Right cardiac atrium (tissue), 5 donors: ENCODE measurements around the gene DUSP8. TPM values are rescaled to one million over a fixed set of nuclear protein-coding genes. Genes with fewer than 3 reads are reported as not detected.

Source experiments
- ATAC-seq, 2 donors: fragments of 200-7000 bp; cut with Tn5 transposase; one replicate each; pipeline versions ENCODE4 v1.8.0 to v1.9.1; 2020; ENCODE audit warnings: moderate library complexity in 2 of 2, mild to moderate bottlenecking in 1 of 2
- DNase-seq, 3 donors: peaks; one replicate each; pipeline ENCODE4 v3.0.0-alpha.2; 2020
- H3K27ac ChIP-seq: one replicate; pipeline ENCODE4 v1.5.1; 2013; ENCODE audit warnings: mild to moderate bottlenecking, low read length, control low read depth, moderate library complexity
- H3K27me3 ChIP-seq: one replicate; pipeline ENCODE4 v1.6.1; 2013; ENCODE audit not compliant: control insufficient read depth, insufficient read depth
- H3K4me1 ChIP-seq: one replicate; pipeline ENCODE4 v1.6.1; 2013; ENCODE audit warnings: low read length; ENCODE audit not compliant: control insufficient read depth, insufficient read depth
- H3K4me3 ChIP-seq: one replicate; pipeline ENCODE4 v1.5.1; 2013; ENCODE audit warnings: low read length, control low read depth
- H3K9me3 ChIP-seq: one replicate; pipeline ENCODE4 v1.6.1; 2013; ENCODE audit warnings: low read length; ENCODE audit not compliant: control insufficient read depth
- WGBS: extraction: QIAGEN DNeasy Blood & Tissue Kit; methylation state at CpG from one replicate; pipeline ENCODE4 v1.1.7; 2013; 5-methylcytosine and 5-hydroxymethylcytosine counted together
- intact Hi-C, 4 donors: fragments of 100-400 bp; cut with DNase I; formaldehyde crosslinking; loops; one replicate each; pipeline versions ENCODE4 v1.11.0 to v1.14.0; 2022 to 2023
- polyA plus RNA-seq: library from polyadenylated mRNA; stranded (reverse); fragments of 200-250 nt; gene quantifications from one replicate; pipeline ENCODE4 v1.2.3, GENCODE V29; 2013
- total RNA-seq, 4 donors: library from RNA; stranded (reverse); fragmentation: NEBNext Ultra II Directional; extraction: Animal tissue kit (Norgen Biotek cat#: 25700); gene quantifications; one replicate each; pipeline ENCODE4 v1.2.1, GENCODE V29; 2021
- donor health status: healthy with polysubstance abuse.
- donor health status: DM: no; HTN: yes; CAD: no.
- donor health status: DM: no; HTN: no; CAD: no.
- donor health status: DM: no; HTN: yes; CAD: no; lungs with severe emphysema.
- donor health status: DM: yes; HTN: yes; CAD: no.

DUSP8 gene
- total and polyA plus RNA-seq, 5 donors, result 10.1 to 15.6 (median 13.3) TPM

- H3K4me1 ChIP-seq, result peaks cover 30% of the 10 kb centered on the region
These were observed 67.3 kb downstream of the DUSP8 start for GRCh38 chr11:1504581-1505290.

DNA sequence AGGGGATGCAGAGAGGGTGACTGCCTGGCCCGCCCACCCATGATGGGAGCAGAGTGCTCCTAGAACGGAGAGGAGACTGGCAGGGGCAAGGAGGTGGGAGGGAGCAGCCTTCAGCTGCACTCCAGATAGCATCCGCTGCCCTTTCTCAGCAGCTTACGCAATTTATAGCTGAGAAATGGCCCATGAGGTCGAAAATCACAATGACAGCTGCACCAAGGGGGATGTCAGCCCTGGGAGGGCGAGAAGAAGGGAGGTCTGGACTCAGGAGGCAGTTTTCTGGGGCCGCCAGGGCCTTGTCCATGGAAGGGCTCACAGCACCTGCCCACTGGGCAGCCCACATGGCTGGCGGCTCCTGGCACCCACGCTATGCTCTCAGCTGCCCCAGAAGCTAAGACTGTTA lies 67.9 kb downstream of the DUSP8 start:
- no peak overlapping the region for H3K27ac ChIP-seq
- H3K9me3 ChIP-seq, result no peaks in the 10 kb centered on the region
- DNase-seq (peak in 1 of 3 donors; percentile 24), ATAC-seq (no peak)
- peaks cover 28% of the 10 kb centered on the region for H3K4me1 ChIP-seq
- intact Hi-C loops, result no loop called here
- H3K27me3 ChIP-seq, result no peaks in the 10 kb centered on the region
- 82% methylated on average over 9 of the region's 9 CpGs for WGBS
- H3K4me3 ChIP-seq, result no peak overlapping the region

More at GRCh38 chr11:1504581-1505290, 67.3 kb downstream of the DUSP8 start:
- Histone ChIP-seq H3K9me3 (no peaks in the 10 kb centered on the region), H3K4me3 (no peak overlapping the region), H3K27ac (no peak overlapping the region), H3K27me3 (no peaks in the 10 kb centered on the region)
- intact Hi-C loops, result no loop called here
- ATAC-seq, result no peak
- peak; percentile 10 to 48 (median 32) for DNase-seq
- WGBS, result 93% methylated on average over 28 of the region's 28 CpGs

Other genes with a start within 250 kb of the DUSP8 start
- 1 to 10 TPM in 2 of 4 donors, under 1 TPM in 2; 0.61 to 2.3 (median 1.4) TPM for gene BRSK2, start 182.3 kb downstream of the DUSP8 start, total RNA-seq
- 2.3 TPM for gene BRSK2, start 182.3 kb downstream of the DUSP8 start, polyA plus RNA-seq
- gene MOB2, start 85.5 kb downstream of the DUSP8 start, total RNA-seq, result 10 to 100 TPM; 35.0 to 45.0 (median 42.0) TPM
- 40.0 TPM for gene MOB2, start 85.5 kb downstream of the DUSP8 start, polyA plus RNA-seq
- gene KRTAP5-1, start 13.0 kb upstream of the DUSP8 start, total RNA-seq, result not detected
- not detected for gene KRTAP5-1, start 13.0 kb upstream of the DUSP8 start, polyA plus RNA-seq
- not detected for gene KRTAP5-2, start 26.0 kb upstream of the DUSP8 start, total RNA-seq
- gene KRTAP5-2, start 26.0 kb upstream of the DUSP8 start, polyA plus RNA-seq, result not detected
- gene KRTAP5-3, start 36.2 kb upstream of the DUSP8 start, total RNA-seq, result not detected
- not detected for gene KRTAP5-3, start 36.2 kb upstream of the DUSP8 start, polyA plus RNA-seq
- not detected for gene KRTAP5-4, start 49.9 kb upstream of the DUSP8 start, total RNA-seq
- gene KRTAP5-4, start 49.9 kb upstream of the DUSP8 start, polyA plus RNA-seq, result not detected
- not detected for gene KRTAP5-5, start 57.5 kb upstream of the DUSP8 start, total RNA-seq
- not detected for gene KRTAP5-5, start 57.5 kb upstream of the DUSP8 start, polyA plus RNA-seq
- gene KRTAP5-6, start 124.9 kb upstream of the DUSP8 start, total RNA-seq, result not detected
- not detected for gene KRTAP5-6, start 124.9 kb upstream of the DUSP8 start, polyA plus RNA-seq
- 1 to 10 TPM in 1 of 4 donors, under 1 TPM in 3; 0.48 to 1.0 (median 0.59) TPM for gene IFITM10, start 178.3 kb upstream of the DUSP8 start, total RNA-seq
- gene IFITM10, start 178.3 kb upstream of the DUSP8 start, polyA plus RNA-seq, result 0.25 TPM
- 100 to 1,000 TPM; 674 to 717 (median 700) TPM for gene CTSD, start 191.7 kb upstream of the DUSP8 start, total RNA-seq
- gene CTSD, start 191.7 kb upstream of the DUSP8 start, polyA plus RNA-seq, result 748 TPM